IMR-90 (cell line): Measurements from ENCODE around the gene SIGLEC12. TPM values are rescaled to one million over a fixed set of nuclear protein-coding genes. Genes with fewer than 3 reads are reported as not detected.

Source experiments
- ATAC-seq: fragments of 200-7000 bp; cut with Tn5 transposase; 2 replicates; pipeline ENCODE4 v1.9.1; 2020; ENCODE audit warnings: low read depth, mild to moderate bottlenecking, moderate library complexity
- BruUV-seq: library from RNA; stranded (reverse); fragments of 400-500 nt; replicated peaks from 2 replicates; lab custom pipeline; 2021; lab: Mats Ljungman, UMichigan
- CTCF ChIA-PET: fragments of 300-600 bp; formaldehyde crosslinking; extraction: SDS; loops from one replicate; lab custom pipeline; 2021; ENCODE audit warnings: antibody characterized with exemption; lab: Yijun Ruan, JAX
- POLR2A ChIA-PET: fragments of 300-600 bp; sonication (Branson Sonifier 250); formaldehyde crosslinking; loops from one replicate; lab custom pipeline; 2022; ENCODE audit warnings: antibody characterized with exemption; ENCODE audit not compliant: unreplicated experiment; lab: Charles Lee
- DNase-seq: peaks from one replicate; pipeline ENCODE4 v3.0.0; 2013
- H2AFZ ChIP-seq: replicated peaks from 2 replicates; pipeline ENCODE3; 2013; ENCODE audit warnings: low read length, mild to moderate bottlenecking; ENCODE audit not compliant: poor library complexity
- H2AK5ac ChIP-seq: 2 replicates; pipeline ENCODE4 v1.6.1; 2013; ENCODE audit warnings: low read depth, low read length, inconsistent platforms
- H2AK9ac ChIP-seq: replicated peaks from 2 replicates; pipeline ENCODE3; 2013; ENCODE audit warnings: mild to moderate bottlenecking, low read depth, low read length, moderate library complexity; ENCODE audit not compliant: poor library complexity
- H2BK120ac ChIP-seq: 2 replicates; pipeline ENCODE4 v1.6.1; 2013; ENCODE audit warnings: low read depth, low read length, inconsistent platforms
- H2BK15ac ChIP-seq: 3 replicates; pipeline ENCODE4 v1.6.1; 2013; ENCODE audit warnings: low read depth, low read length, inconsistent platforms
- H2BK20ac ChIP-seq: 2 replicates; pipeline ENCODE4 v1.6.1; 2013; ENCODE audit warnings: low read depth, mild to moderate bottlenecking, inconsistent platforms, low read length, moderate library complexity
- H2BK5ac ChIP-seq: 2 replicates; pipeline ENCODE4 v1.6.1; 2013; ENCODE audit warnings: mild to moderate bottlenecking, low read depth, low read length, inconsistent platforms; ENCODE audit not compliant: poor library complexity, severe bottlenecking
- H3K14ac ChIP-seq: replicated peaks from 2 replicates; pipeline ENCODE4 v1.6.1; 2013; ENCODE audit warnings: low read depth, low read length, inconsistent platforms
- H3K18ac ChIP-seq: 2 replicates; pipeline ENCODE4 v1.6.1; 2013; ENCODE audit warnings: low read depth, low read length, control low read depth
- H3K23ac ChIP-seq: 2 replicates; pipeline ENCODE4 v1.6.1; 2013; ENCODE audit warnings: low read depth, low read length, inconsistent platforms
- H3K27ac ChIP-seq: 2 replicates; pipeline ENCODE4 v1.5.1; 2013; ENCODE audit warnings: mild to moderate bottlenecking, control low read depth, low read length; ENCODE audit not compliant: insufficient read depth
- H3K27me3 ChIP-seq: 2 replicates; pipeline ENCODE4 v1.6.1; 2013; ENCODE audit warnings: low read length; ENCODE audit not compliant: control insufficient read depth, insufficient read depth
- H3K36me3 ChIP-seq: 2 replicates; pipeline ENCODE4 v1.6.1; 2013; ENCODE audit warnings: low read length, mixed read lengths; ENCODE audit not compliant: control insufficient read depth, insufficient read depth
- H3K4ac ChIP-seq: 2 replicates; pipeline ENCODE4 v1.6.1; 2013; ENCODE audit warnings: low read depth, low read length, inconsistent platforms
- H3K4me1 ChIP-seq: 2 replicates; pipeline ENCODE4 v1.6.1; 2013; ENCODE audit warnings: low read length, mixed read lengths; ENCODE audit not compliant: control insufficient read depth, insufficient read depth
- H3K4me2 ChIP-seq: 2 replicates; pipeline ENCODE4 v1.6.1; 2013; ENCODE audit warnings: low read depth, mild to moderate bottlenecking, control low read depth, low read length, moderate library complexity
- H3K4me3 ChIP-seq: 2 replicates; pipeline ENCODE4 v1.5.1; 2013; ENCODE audit warnings: low read depth, mild to moderate bottlenecking, control low read depth, low read length, moderate library complexity; ENCODE audit not compliant: insufficient read depth
- H3K56ac ChIP-seq: 2 replicates; pipeline ENCODE4 v1.6.1; 2013; ENCODE audit warnings: low read length, inconsistent platforms; ENCODE audit not compliant: insufficient read depth; ENCODE audit errors: extremely low read depth
- H3K79me1 ChIP-seq, 2 experiments: 2 replicates each; pipeline ENCODE4 v1.6.1; 2013; ENCODE audit warnings: low read length in 2 of 2, inconsistent platforms in 1 of 2, low read depth in 1 of 2
- H3K9ac ChIP-seq: 2 replicates; pipeline ENCODE4 v1.6.1; 2013; ENCODE audit warnings: low read depth, low read length, control low read depth
- H3K9me1 ChIP-seq: 2 replicates; pipeline ENCODE4 v1.6.1; 2013; ENCODE audit warnings: low read length, inconsistent platforms; ENCODE audit not compliant: insufficient read depth
- H3K9me3 ChIP-seq: 2 replicates; pipeline ENCODE4 v1.6.1; 2013; ENCODE audit warnings: low read length; ENCODE audit not compliant: control insufficient read depth, insufficient read depth
- H4K20me1 ChIP-seq: 2 replicates; pipeline ENCODE4 v1.6.1; 2013; ENCODE audit warnings: low read length, inconsistent platforms; ENCODE audit not compliant: insufficient read depth
- H4K5ac ChIP-seq: 2 replicates; pipeline ENCODE4 v1.6.1; 2013; ENCODE audit warnings: mild to moderate bottlenecking, low read depth, low read length, control low read depth
- H4K8ac ChIP-seq, 2 experiments: 2 replicates each; pipeline ENCODE4 v1.6.1; 2013; ENCODE audit warnings: low read depth in 2 of 2, low read length in 2 of 2, control low read depth in 1 of 2, inconsistent platforms in 1 of 2
- H4K91ac ChIP-seq: 2 replicates; pipeline ENCODE4 v1.6.1; 2013; ENCODE audit warnings: low read depth, low read length, inconsistent platforms; ENCODE audit not compliant: insufficient read depth
- BHLHE40 ChIP-seq: fragments of 150-350 bp; IDR thresholded peaks from 2 replicates; pipeline ENCODE4 v1.6.1; 2016; ENCODE audit warnings: mild to moderate bottlenecking, low read depth, low read length
- CEBPB ChIP-seq: IDR thresholded peaks from 2 replicates; pipeline ENCODE4 v1.6.1; 2012; ENCODE audit warnings: low read depth, low read length, improper control_type of control experiment
- CHD1 ChIP-seq: IDR thresholded peaks from 2 replicates; pipeline ENCODE4 v1.6.1; 2012; ENCODE audit warnings: low read depth, low read length, improper control_type of control experiment
- FOS ChIP-seq: fragments of 150-350 bp; IDR thresholded peaks from 2 replicates; pipeline ENCODE4 v1.6.1; 2016; ENCODE audit warnings: low read depth, low read length
- MAFK ChIP-seq: IDR thresholded peaks from 2 replicates; pipeline ENCODE4 v1.6.1; 2012; ENCODE audit warnings: low read depth, low read length, improper control_type of control experiment
- MAZ ChIP-seq: IDR thresholded peaks from 2 replicates; pipeline ENCODE4 v1.6.1; 2012; ENCODE audit warnings: low read depth, mild to moderate bottlenecking, low read length, improper control_type of control experiment, moderate library complexity, borderline replicate concordance
- MXI1 ChIP-seq: IDR thresholded peaks from 2 replicates; pipeline ENCODE4 v1.6.1; 2012; ENCODE audit warnings: low read depth, mild to moderate bottlenecking, low read length, moderate library complexity, borderline replicate concordance
- NFE2L2 ChIP-seq: fragments of 150-350 bp; IDR thresholded peaks from 2 replicates; pipeline ENCODE4 v1.6.1; 2016; ENCODE audit warnings: low read depth, mild to moderate bottlenecking, low read length
- POLR2A ChIP-seq: IDR thresholded peaks from 2 replicates; pipeline ENCODE4 v1.6.1; 2012; ENCODE audit warnings: mild to moderate bottlenecking, low read depth, low read length
- RAD21 ChIP-seq: IDR thresholded peaks from 2 replicates; pipeline ENCODE4 v1.6.1; 2012; ENCODE audit warnings: low read length, improper control_type of control experiment
- RCOR1 ChIP-seq: IDR thresholded peaks from 2 replicates; pipeline ENCODE4 v1.6.1; 2012; ENCODE audit warnings: mild to moderate bottlenecking, low read length, improper control_type of control experiment; ENCODE audit not compliant: insufficient replicate concordance
- RFX5 ChIP-seq: IDR thresholded peaks from 2 replicates; pipeline ENCODE4 v1.8.0; 2012; ENCODE audit warnings: low read depth, mild to moderate bottlenecking, low read length, moderate library complexity
- SMC3 ChIP-seq: fragments of 150-350 bp; IDR thresholded peaks from 2 replicates; pipeline ENCODE4 v1.6.1; 2016; ENCODE audit warnings: low read depth, mild to moderate bottlenecking, antibody characterized with exemption, low read length, moderate library complexity
- WGBS, 2 experiments: methylation state at CpG; one replicate each; pipeline versions ENCODE4 v1.1.5 to v1.1.7; 2013; ENCODE audit warnings: missing lambda C conversion rate in 2 of 2; ENCODE audit not compliant: insufficient read length in 1 of 2; ENCODE audit errors: extremely low coverage in 2 of 2; 5-methylcytosine and 5-hydroxymethylcytosine counted together
- dilution Hi-C: fragments of 300-500 bp; cut with HindIII; formaldehyde crosslinking; loops from one replicate; pipeline ENCODE4 v1.14.3; 2018; ENCODE audit warnings: low sequenced_read_pairs; ENCODE audit not compliant: unreplicated experiment
- in situ Hi-C: fragments of 300-500 bp; cut with MboI; formaldehyde crosslinking; loops from 3 replicates; pipeline ENCODE4 v1.14.3; 2019; ENCODE audit warnings: low sequenced_read_pairs, inconsistent platforms, mixed read lengths
- intact Hi-C: fragments of 100-400 bp; cut with micrococcal nuclease; formaldehyde crosslinking; loops from 2 replicates; pipeline ENCODE4 v1.10.0; 2022
- polyA plus RNA-seq, 3 experiments: library from polyadenylated mRNA; depleted of rRNA; stranded (reverse); fragments of >200 nt; gene quantifications; 2 replicates each; pipeline ENCODE4 v1.2.3, GENCODE V29; 2012; ENCODE audit warnings: low replicate concordance in 1 of 3
- total RNA-seq: library from RNA; depleted of rRNA; stranded (reverse); fragments of >200 nt; gene quantifications from 2 replicates; pipeline ENCODE4 v1.2.3, GENCODE V29; 2012
- TF ChIP-seq, protein P1 (sequence below): fragments of 150-350 bp; IDR thresholded peaks from 2 replicates; pipeline ENCODE4 v1.6.1; 2017; ENCODE audit warnings: mild to moderate bottlenecking, antibody characterized with exemption, low read length, low read depth
- TF ChIP-seq, protein P2 (sequence below): conservative IDR thresholded peaks from 2 replicates; pipeline ENCODE4 v1.5.1; 2012; ENCODE audit warnings: mild to moderate bottlenecking, low read depth, low read length, improper control_type of control experiment
- TF ChIP-seq, protein P3 (sequence below): fragments of 150-350 bp; IDR thresholded peaks from 2 replicates; pipeline ENCODE4 v1.6.1; 2016; ENCODE audit warnings: low read depth, mild to moderate bottlenecking, low read length, moderate library complexity, borderline replicate concordance

Gene SIGLEC12
- total and polyA plus RNA-seq, 2 of the 4 experiments (the other 2 are of a cell fraction) = not detected

DNA sequence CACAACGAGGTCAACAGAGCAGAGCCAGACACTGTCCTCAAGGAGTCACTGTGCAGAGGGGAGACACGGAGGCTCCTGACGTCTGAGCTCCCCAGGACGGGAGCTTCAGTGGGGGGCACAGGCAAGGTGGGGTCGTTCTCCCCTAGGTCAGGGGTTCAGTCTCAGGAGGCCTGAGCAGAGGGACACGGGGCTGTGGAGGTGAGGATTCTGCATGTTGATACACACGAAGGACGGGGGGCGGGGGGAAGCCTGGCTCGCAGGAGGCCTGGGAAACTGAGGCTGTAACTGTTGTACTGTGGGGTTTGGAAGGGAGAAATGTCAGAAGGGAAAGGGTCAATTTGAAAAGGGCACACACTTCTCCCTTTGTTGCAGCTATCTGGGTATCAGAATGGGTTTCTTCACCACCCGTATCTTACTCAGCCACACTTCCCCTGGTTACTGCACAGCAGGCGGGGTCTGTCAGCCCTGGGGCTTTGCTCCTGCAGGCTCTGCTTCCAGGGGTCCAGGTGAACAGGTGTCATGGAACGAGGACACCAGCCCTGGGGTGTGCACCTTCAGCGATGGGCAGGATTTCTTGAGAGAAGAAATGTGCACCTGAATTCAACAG lies 42.6 kb downstream of the SIGLEC12 start:
- Histone ChIP-seq H3K14ac (no peak overlapping the region), H2BK5ac (no peak overlapping the region), H4K5ac (no peak overlapping the region), H3K9me1 (no peaks in the 10 kb centered on the region), H3K4me1 (no peaks in the 10 kb centered on the region), H3K56ac (no peak overlapping the region), H3K9me3 (peaks cover 2% of the 10 kb centered on the region; the same call in 1 of the 2 replicates), H4K20me1 (no peaks in the 10 kb centered on the region), H2BK120ac (no peak overlapping the region), H3K18ac (no peak overlapping the region), H3K4me3 (no peak overlapping the region), H3K27me3 (no peaks in the 10 kb centered on the region), H4K8ac (no peak overlapping the region), H3K36me3 (no peaks in the 10 kb centered on the region), H3K23ac (no peak overlapping the region), H4K91ac (no peak overlapping the region), H2AFZ (no peak overlapping the region), H3K9ac (no peak overlapping the region), H2AK5ac (no peak overlapping the region), H2BK15ac (no peak overlapping the region), H3K4ac (no peak overlapping the region), H3K27ac (no peak overlapping the region), H2BK20ac (no peak overlapping the region), H2AK9ac (no peak overlapping the region), H3K79me1 (no peaks in the 10 kb centered on the region), H3K4me2 (no peak overlapping the region)
- TF ChIP-seq MAFK = no peak
- TF ChIP-seq, protein P1, sequence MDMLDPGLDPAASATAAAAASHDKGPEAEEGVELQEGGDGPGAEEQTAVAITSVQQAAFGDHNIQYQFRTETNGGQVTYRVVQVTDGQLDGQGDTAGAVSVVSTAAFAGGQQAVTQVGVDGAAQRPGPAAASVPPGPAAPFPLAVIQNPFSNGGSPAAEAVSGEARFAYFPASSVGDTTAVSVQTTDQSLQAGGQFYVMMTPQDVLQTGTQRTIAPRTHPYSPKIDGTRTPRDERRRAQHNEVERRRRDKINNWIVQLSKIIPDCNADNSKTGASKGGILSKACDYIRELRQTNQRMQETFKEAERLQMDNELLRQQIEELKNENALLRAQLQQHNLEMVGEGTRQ = no peak
- TF ChIP-seq CHD1 = no peak
- no peak for TF ChIP-seq NFE2L2
- TF ChIP-seq POLR2A = no peak
- TF ChIP-seq BHLHE40 = no peak
- TF ChIP-seq FOS = no peak
- no peak for TF ChIP-seq RAD21
- no peak for TF ChIP-seq MAZ
- no peak for TF ChIP-seq MXI1
- TF ChIP-seq, protein P2, sequence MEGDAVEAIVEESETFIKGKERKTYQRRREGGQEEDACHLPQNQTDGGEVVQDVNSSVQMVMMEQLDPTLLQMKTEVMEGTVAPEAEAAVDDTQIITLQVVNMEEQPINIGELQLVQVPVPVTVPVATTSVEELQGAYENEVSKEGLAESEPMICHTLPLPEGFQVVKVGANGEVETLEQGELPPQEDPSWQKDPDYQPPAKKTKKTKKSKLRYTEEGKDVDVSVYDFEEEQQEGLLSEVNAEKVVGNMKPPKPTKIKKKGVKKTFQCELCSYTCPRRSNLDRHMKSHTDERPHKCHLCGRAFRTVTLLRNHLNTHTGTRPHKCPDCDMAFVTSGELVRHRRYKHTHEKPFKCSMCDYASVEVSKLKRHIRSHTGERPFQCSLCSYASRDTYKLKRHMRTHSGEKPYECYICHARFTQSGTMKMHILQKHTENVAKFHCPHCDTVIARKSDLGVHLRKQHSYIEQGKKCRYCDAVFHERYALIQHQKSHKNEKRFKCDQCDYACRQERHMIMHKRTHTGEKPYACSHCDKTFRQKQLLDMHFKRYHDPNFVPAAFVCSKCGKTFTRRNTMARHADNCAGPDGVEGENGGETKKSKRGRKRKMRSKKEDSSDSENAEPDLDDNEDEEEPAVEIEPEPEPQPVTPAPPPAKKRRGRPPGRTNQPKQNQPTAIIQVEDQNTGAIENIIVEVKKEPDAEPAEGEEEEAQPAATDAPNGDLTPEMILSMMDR = no peak
- TF ChIP-seq CEBPB = no peak
- TF ChIP-seq, protein P3, sequence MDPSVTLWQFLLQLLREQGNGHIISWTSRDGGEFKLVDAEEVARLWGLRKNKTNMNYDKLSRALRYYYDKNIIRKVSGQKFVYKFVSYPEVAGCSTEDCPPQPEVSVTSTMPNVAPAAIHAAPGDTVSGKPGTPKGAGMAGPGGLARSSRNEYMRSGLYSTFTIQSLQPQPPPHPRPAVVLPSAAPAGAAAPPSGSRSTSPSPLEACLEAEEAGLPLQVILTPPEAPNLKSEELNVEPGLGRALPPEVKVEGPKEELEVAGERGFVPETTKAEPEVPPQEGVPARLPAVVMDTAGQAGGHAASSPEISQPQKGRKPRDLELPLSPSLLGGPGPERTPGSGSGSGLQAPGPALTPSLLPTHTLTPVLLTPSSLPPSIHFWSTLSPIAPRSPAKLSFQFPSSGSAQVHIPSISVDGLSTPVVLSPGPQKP = no peak
- no peak for TF ChIP-seq RCOR1
- TF ChIP-seq SMC3 = no peak
- no peak for TF ChIP-seq RFX5
- no peak for DNase-seq
- in situ Hi-C loops = no loop called here
- intact Hi-C loops = no loop called here
- no peak for ATAC-seq
- dilution Hi-C loops = no loop called here
- WGBS, 2 experiments = 24% methylated on average over 4 of the region's 14 CpGs; no CpG with 5 or more reads in 1 of the 2 experiments
- ChIA-PET CTCF (no interaction called here), POLR2A (no interaction called here)
- no TSS peak for BruUV-seq
